Upper lobe of right lung (tissue), 1 donor: ENCODE data around the gene NR4A2. TPM values are rescaled to one million over a fixed set of nuclear protein-coding genes. Genes with fewer than 3 reads are reported as not detected.

ENCODE experiments used
- ATAC-seq: fragments of 200-7000 bp; cut with Tn5 transposase; one replicate; pipeline ENCODE4 v1.9.1; 2020; ENCODE audit warnings: mild to moderate bottlenecking, moderate library complexity
- DNase-seq: peaks from one replicate; pipeline ENCODE4 v3.0.0-alpha.2; 2020
- H3K27ac ChIP-seq: fragments of 200-600 bp; one replicate; pipeline ENCODE4 v1.8.0; 2022
- H3K27me3 ChIP-seq: fragments of 200-600 bp; one replicate; pipeline ENCODE4 v1.8.0; 2022; ENCODE audit warnings: mild to moderate bottlenecking
- H3K36me3 ChIP-seq: fragments of 200-600 bp; one replicate; pipeline ENCODE4 v1.8.0; 2022
- H3K4me1 ChIP-seq: fragments of 200-600 bp; one replicate; pipeline ENCODE4 v1.8.0; 2022
- H3K4me3 ChIP-seq: fragments of 200-600 bp; one replicate; pipeline ENCODE4 v1.8.0; 2022; ENCODE audit warnings: mild to moderate bottlenecking
- H3K9me3 ChIP-seq: fragments of 200-600 bp; one replicate; pipeline ENCODE4 v1.8.0; 2022
- CTCF ChIP-seq: fragments of 200-600 bp; IDR thresholded peaks from one replicate; pipeline ENCODE4 v1.8.0; 2022; ENCODE audit warnings: antibody characterized with exemption
- intact Hi-C: fragments of 100-400 bp; cut with DNase I; formaldehyde crosslinking; loops from one replicate; pipeline ENCODE4 v1.11.0; 2022
- total RNA-seq: library from RNA; stranded (reverse); fragmentation: NEBNext Ultra II Directional; extraction: Animal tissue kit (Norgen Biotek cat#: 25700); gene quantifications from one replicate; pipeline ENCODE4 v1.2.1, GENCODE V29; 2021
- donor health status: DM: no; HTN: yes; CAD: no; lungs with severe emphysema.

Gene NR4A2
- total RNA-seq, 1 donor from 2014 or later = 3.5 TPM

GRCh38 chr2:156323754-156324153 lies 8.8 kb downstream of the NR4A2 start:
- H3K4me1 ChIP-seq = peaks cover 23% of the 10 kb centered on the region
- no peak for TF ChIP-seq CTCF
- no peaks in the 10 kb centered on the region for H3K9me3 ChIP-seq
- intact Hi-C loops = no loop called here
- H3K27me3 ChIP-seq = peaks cover 32% of the 10 kb centered on the region
- ATAC-seq = no peak
- H3K27ac ChIP-seq = no peak overlapping the region
- peaks cover 6% of the 10 kb centered on the region for H3K36me3 ChIP-seq
- no peak overlapping the region for H3K4me3 ChIP-seq
- DNase-seq = no peak

- no peak for DNase-seq
- Histone ChIP-seq H3K4me3 (no peak overlapping the region), H3K36me3 (peaks cover 6% of the 10 kb centered on the region), H3K27ac (no peak overlapping the region), H3K27me3 (peaks cover 32% of the 10 kb centered on the region), H3K4me1 (peaks cover 23% of the 10 kb centered on the region), H3K9me3 (no peaks in the 10 kb centered on the region)
- intact Hi-C loops = no loop called here
- no peak for ATAC-seq
- no peak for TF ChIP-seq CTCF
Observed at GRCh38 chr2:156322686-156323231, 9.8 kb downstream of the NR4A2 start.

GRCh38 chr2:156322051-156322685 lies 10.4 kb downstream of the NR4A2 start:
- H3K27me3 ChIP-seq = peaks cover 32% of the 10 kb centered on the region
- intact Hi-C loops = no loop called here
- no peaks in the 10 kb centered on the region for H3K9me3 ChIP-seq
- ATAC-seq (no peak), DNase-seq (no peak)
- H3K27ac ChIP-seq = no peak overlapping the region
- H3K4me3 ChIP-seq = peak overlapping the region; percentile 20
- peaks cover 6% of the 10 kb centered on the region for H3K36me3 ChIP-seq
- peaks cover 23% of the 10 kb centered on the region for H3K4me1 ChIP-seq
- no peak for TF ChIP-seq CTCF

GRCh38 chr2:156321243-156321904 lies 11.1 kb downstream of the NR4A2 start:
- Histone ChIP-seq H3K27me3 (peaks cover 32% of the 10 kb centered on the region), H3K27ac (no peak overlapping the region), H3K4me1 (peaks cover 23% of the 10 kb centered on the region), H3K9me3 (no peaks in the 10 kb centered on the region), H3K36me3 (peaks cover 6% of the 10 kb centered on the region), H3K4me3 (peak overlapping the region; percentile 49)
- TF ChIP-seq CTCF = no peak
- ATAC-seq (no peak), DNase-seq (no peak)
- intact Hi-C loops = no loop called here

GRCh38 chr2:156320486-156321098 lies 11.9 kb downstream of the NR4A2 start:
- ATAC-seq = peak; percentile 52
- peak overlapping the region; percentile 27 for H3K27ac ChIP-seq
- H3K4me1 ChIP-seq = peaks cover 23% of the 10 kb centered on the region
- peak overlapping the region; percentile 49 for H3K4me3 ChIP-seq
- peaks cover 37% of the 10 kb centered on the region for H3K27me3 ChIP-seq
- peaks cover 1% of the 10 kb centered on the region for H3K36me3 ChIP-seq
- intact Hi-C loops = no loop called here
- no peak for TF ChIP-seq CTCF
- no peaks in the 10 kb centered on the region for H3K9me3 ChIP-seq
- DNase-seq = no peak
